HepG2 (cell line): ENCODE results near the gene ATP1A2. TPM values are rescaled to one million over a fixed set of nuclear protein-coding genes. Genes with fewer than 3 reads are reported as not detected.

Experiments used
- AKAP8 ChIP-seq: sonication (generic); formaldehyde crosslinking; IDR thresholded peaks from 2 replicates; pipeline ENCODE4 v1.5.1; 2020; ENCODE audit warnings: mild to moderate bottlenecking, missing genetic modification reagents
- BORCS8-MEF2B ChIP-seq: sonication (generic); formaldehyde crosslinking; IDR thresholded peaks from 2 replicates; pipeline ENCODE4 v1.8.0; 2022; ENCODE audit warnings: mild to moderate bottlenecking, missing genetic modification reagents
- CREBL2 ChIP-seq: sonication (generic); formaldehyde crosslinking; IDR thresholded peaks from 2 replicates; pipeline ENCODE4 v1.8.1; 2023; ENCODE audit warnings: missing genetic modification reagents, mild to moderate bottlenecking, borderline replicate concordance
- HBP1 ChIP-seq: IDR thresholded peaks from 2 replicates; pipeline ENCODE4 v1.6.1; 2016; ENCODE audit warnings: low read depth, control low read depth
- LCORL ChIP-seq, 2 experiments: fragments of 450-650 bp in 1 of 2; sonication (generic) in 1 of 2; formaldehyde crosslinking in 1 of 2; IDR thresholded peaks; 2 replicates each; pipeline versions ENCODE4 v1.5.0 to v1.6.1; 2017 to 2020; ENCODE audit warnings: antibody characterized with exemption in 1 of 2, missing genetic modification reagents in 1 of 2
- RERE ChIP-seq: IDR thresholded peaks from 2 replicates; pipeline ENCODE4 v1.6.1; 2016; ENCODE audit warnings: low read depth, missing genetic modification reagents, missing compliant biosample characterization
- SRY ChIP-seq: sonication (generic); formaldehyde crosslinking; IDR thresholded peaks from 2 replicates; pipeline ENCODE4 v1.8.0; 2022; ENCODE audit warnings: mild to moderate bottlenecking, missing genetic modification reagents
- TFAP4 ChIP-seq: sonication (generic); IDR thresholded peaks from 2 replicates; pipeline ENCODE4 v1.6.1; 2016; ENCODE audit warnings: low read depth, borderline replicate concordance
- U2AF2 ChIP-seq: fragments of 200-400 bp; formaldehyde crosslinking; IDR thresholded peaks from 2 replicates; pipeline ENCODE4 v1.6.1; 2017; ENCODE audit warnings: low read depth, mild to moderate bottlenecking, low read length
- ZBTB37 ChIP-seq: sonication (generic); formaldehyde crosslinking; IDR thresholded peaks from 2 replicates; pipeline ENCODE4 v1.4.0; 2020; ENCODE audit warnings: mild to moderate bottlenecking, missing genetic modification reagents
- ZNF382 ChIP-seq: sonication (generic); formaldehyde crosslinking; IDR thresholded peaks from 2 replicates; pipeline ENCODE4 v1.5.0; 2020; ENCODE audit warnings: missing genetic modification reagents, mild to moderate bottlenecking, borderline replicate concordance
- ZNF512 ChIP-seq: sonication (generic); formaldehyde crosslinking; IDR thresholded peaks from 2 replicates; pipeline ENCODE4 v1.4.0; 2020; ENCODE audit warnings: mild to moderate bottlenecking, missing genetic modification reagents
- ZUFSP ChIP-seq: sonication (generic); formaldehyde crosslinking; IDR thresholded peaks from 2 replicates; pipeline ENCODE4 v1.9.0; 2021; ENCODE audit warnings: missing genetic modification reagents, mild to moderate bottlenecking, borderline replicate concordance
- polyA plus RNA-seq, 8 experiments: library from polyadenylated mRNA; depleted of rRNA in 3 of 8; stranded (reverse) in 7 of 8; unstranded in 1 of 8; fragments of >200 nt; fragmentation: Illumina TruSeq in 4 of 8; extraction: Trizol in 4 of 8; gene quantifications; 2 replicates each; pipeline versions ENCODE4 v1.2.1 to v1.2.3, GENCODE V29; 2011 to 2016; ENCODE audit warnings: low read depth in 4 of 8, missing spikeins in 1 of 8, mixed read lengths in 1 of 8; ENCODE audit not compliant: insufficient read depth in 1 of 8
- total RNA-seq, 5 experiments: library from RNA; depleted of rRNA; stranded (reverse); fragments of >200 nt; fragmentation: Illumina TruSeq; extraction: Trizol; gene quantifications; 2 replicates each; pipeline ENCODE4 v1.2.3, GENCODE V29; 2016; ENCODE audit warnings: low read depth in 1 of 5

ATP1A2 gene
- total and polyA plus RNA-seq, 2 of the 13 experiments (the other 11 are each of a cell fraction or from before 2014, with no cell fraction given), result 0.16 TPM; not detected in 1

- TF ChIP-seq RERE (CRISPR knock-in tag), result no peak
- TF ChIP-seq TFAP4, result peak; percentile 86
- TF ChIP-seq ZBTB37, result no peak
- no peak for TF ChIP-seq ZNF512 (CRISPR knock-in tag)
- no peak for TF ChIP-seq SRY (CRISPR knock-in tag)
- 0 out of 2 replicates have a peak, but pooled peaks have one; percentile 14 for TF ChIP-seq BORCS8-MEF2B (CRISPR knock-in tag)
- no peak for TF ChIP-seq HBP1
- TF ChIP-seq CREBL2 (CRISPR knock-in tag), result no peak
- TF ChIP-seq LCORL (IDR thresholded peaks at IDR 0.05), result no peak
- TF ChIP-seq LCORL (CRISPR knock-in tag; IDR thresholded peaks at IDR 0.05), result peak; percentile 52; the same call in 1 of the 2 replicates
- no peak for TF ChIP-seq U2AF2
- no peak for TF ChIP-seq ZUFSP
- no peak for TF ChIP-seq ZNF382
- TF ChIP-seq AKAP8, result no peak
Observed at GRCh38 chr1:160108888-160109662, 6.5 kb upstream of the ATP1A2 start (continued).
